Fibroblast of lung (primary cell): ENCODE data around the gene RHEBL1. TPM values are rescaled to one million over a fixed set of nuclear protein-coding genes. Genes with fewer than 3 reads are reported as not detected.

Experiments
- DNase-seq, 2 donors: peaks; one replicate each; pipeline versions ENCODE4 v3.0.0 to v3.0.0-alpha.2; 2010; ENCODE audit warnings: low read depth in 2 of 2
- H2AFZ ChIP-seq: 2 replicates; pipeline ENCODE4 v1.5.1; 2012; ENCODE audit warnings: low read length, control low read depth, inconsistent platforms
- H3K27ac ChIP-seq: 2 replicates; pipeline ENCODE4 v1.5.1; 2011; ENCODE audit warnings: low read length, control low read depth; ENCODE audit not compliant: insufficient read depth
- H3K27me3 ChIP-seq: 2 replicates; pipeline ENCODE4 v1.5.1; 2011; ENCODE audit warnings: mild to moderate bottlenecking, low read length; ENCODE audit not compliant: control insufficient read depth, insufficient read depth
- H3K36me3 ChIP-seq: 2 replicates; pipeline ENCODE4 v1.5.1; 2011; ENCODE audit warnings: low read length; ENCODE audit not compliant: control insufficient read depth, insufficient read depth
- H3K4me1 ChIP-seq: 2 replicates; pipeline ENCODE4 v1.5.1; 2011; ENCODE audit warnings: low read length; ENCODE audit not compliant: control insufficient read depth, insufficient read depth; ENCODE audit errors: extremely low read depth
- H3K4me2 ChIP-seq: 2 replicates; pipeline ENCODE4 v1.5.1; 2011; ENCODE audit warnings: low read length, control low read depth; ENCODE audit not compliant: insufficient read depth; ENCODE audit errors: extremely low read depth
- H3K4me3 ChIP-seq, 4 experiments: fragments of 200-600 bp in 1 of 4; sonication (generic) in 1 of 4; replicated peaks in 1 of 4; 2 replicates each; pipeline ENCODE4 v1.5.1; 2011 to 2016; ENCODE audit warnings: low read length in 4 of 4, low read depth in 3 of 4, mild to moderate bottlenecking in 3 of 4, control low read depth in 2 of 4, inconsistent platforms in 1 of 4, mixed read lengths in 1 of 4; ENCODE audit not compliant: insufficient read depth in 1 of 4; ENCODE audit errors: control extremely low read depth in 1 of 4
- H3K79me2 ChIP-seq: 2 replicates; pipeline ENCODE4 v1.5.1; 2012; ENCODE audit warnings: mild to moderate bottlenecking, low read length, inconsistent platforms; ENCODE audit not compliant: control insufficient read depth, insufficient read depth
- H3K9ac ChIP-seq: 2 replicates; pipeline ENCODE4 v1.5.1; 2011; ENCODE audit warnings: mild to moderate bottlenecking, low read length, control low read depth; ENCODE audit not compliant: insufficient read depth
- H3K9me3 ChIP-seq: 2 replicates; pipeline ENCODE4 v1.5.1; 2012; ENCODE audit warnings: low read depth, low read length; ENCODE audit not compliant: control insufficient read depth, insufficient read depth
- H4K20me1 ChIP-seq: 2 replicates; pipeline ENCODE4 v1.5.1; 2011; ENCODE audit warnings: low read length; ENCODE audit not compliant: control insufficient read depth, insufficient read depth; ENCODE audit errors: extremely low read depth
- EZH2 ChIP-seq: IDR thresholded peaks from 2 replicates; pipeline ENCODE4 v1.5.1; 2012; ENCODE audit warnings: low read length, control low read depth, mild to moderate bottlenecking; ENCODE audit errors: missing control alignments
- polyA plus RNA-seq, 2 donors: library from polyadenylated mRNA; depleted of rRNA in 1 of 2; stranded (reverse) in 1 of 2; unstranded in 1 of 2; fragments of >200 nt; gene quantifications; 2 replicates each; pipeline ENCODE4 v1.2.1, GENCODE V29; 2011 to 2012; ENCODE audit warnings: missing spikeins in 1 of 2
- total RNA-seq: library from RNA; depleted of rRNA; stranded (reverse); fragments of >200 nt; gene quantifications from 2 replicates; pipeline ENCODE4 v1.2.1, GENCODE V29; 2014
- TF ChIP-seq, protein P1 (sequence below), 2 donors: IDR thresholded peaks in 1 of 2; conservative IDR thresholded peaks in 1 of 2; 1 replicate in 1 of 2; 2 replicates in 1 of 2; pipeline ENCODE4 v1.5.1; 2011 to 2012; ENCODE audit warnings: low read length in 2 of 2, control low read depth in 1 of 2, inconsistent platforms in 1 of 2, low read depth in 1 of 2, mild to moderate bottlenecking in 1 of 2

RHEBL1 gene
- total and polyA plus RNA-seq, 2 donors (not counting 1 experiment from before 2014, with no cell fraction given) = 0.33 to 0.41 TPM

DNA sequence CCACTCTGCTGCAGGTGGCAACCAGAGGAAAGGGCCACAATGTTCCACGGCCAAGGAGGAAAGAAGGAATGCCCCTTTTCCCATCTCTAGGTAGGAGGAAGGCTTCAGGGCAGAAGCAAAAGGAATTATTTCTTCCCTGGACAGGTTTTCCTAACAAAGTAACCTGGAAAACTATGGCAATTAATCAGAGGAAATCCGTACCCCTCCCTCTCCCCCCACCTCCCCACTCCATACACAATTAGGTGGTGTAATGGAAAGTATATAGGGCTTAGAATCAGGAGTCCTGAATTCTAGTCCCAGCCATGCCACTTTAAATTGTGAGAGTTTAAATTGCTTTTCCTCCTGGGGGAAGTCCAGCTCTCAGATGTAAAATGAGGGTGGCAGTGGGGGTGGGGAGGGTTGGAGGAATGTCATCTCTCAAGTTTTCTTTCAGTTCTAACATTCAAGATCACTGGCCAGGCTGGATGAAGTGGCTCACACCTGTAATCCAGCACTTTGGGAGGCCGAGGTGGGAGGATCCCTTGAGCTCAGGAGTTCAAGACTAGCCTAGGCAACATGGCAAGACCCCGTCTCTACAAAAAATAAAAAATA, 23.1 kb upstream of the RHEBL1 start:
- no peak overlapping the region for H3K4me2 ChIP-seq
- H3K79me2 ChIP-seq = no peaks in the 10 kb centered on the region
- H3K36me3 ChIP-seq = peaks cover 5% of the 10 kb centered on the region
- TF ChIP-seq, protein P1, sequence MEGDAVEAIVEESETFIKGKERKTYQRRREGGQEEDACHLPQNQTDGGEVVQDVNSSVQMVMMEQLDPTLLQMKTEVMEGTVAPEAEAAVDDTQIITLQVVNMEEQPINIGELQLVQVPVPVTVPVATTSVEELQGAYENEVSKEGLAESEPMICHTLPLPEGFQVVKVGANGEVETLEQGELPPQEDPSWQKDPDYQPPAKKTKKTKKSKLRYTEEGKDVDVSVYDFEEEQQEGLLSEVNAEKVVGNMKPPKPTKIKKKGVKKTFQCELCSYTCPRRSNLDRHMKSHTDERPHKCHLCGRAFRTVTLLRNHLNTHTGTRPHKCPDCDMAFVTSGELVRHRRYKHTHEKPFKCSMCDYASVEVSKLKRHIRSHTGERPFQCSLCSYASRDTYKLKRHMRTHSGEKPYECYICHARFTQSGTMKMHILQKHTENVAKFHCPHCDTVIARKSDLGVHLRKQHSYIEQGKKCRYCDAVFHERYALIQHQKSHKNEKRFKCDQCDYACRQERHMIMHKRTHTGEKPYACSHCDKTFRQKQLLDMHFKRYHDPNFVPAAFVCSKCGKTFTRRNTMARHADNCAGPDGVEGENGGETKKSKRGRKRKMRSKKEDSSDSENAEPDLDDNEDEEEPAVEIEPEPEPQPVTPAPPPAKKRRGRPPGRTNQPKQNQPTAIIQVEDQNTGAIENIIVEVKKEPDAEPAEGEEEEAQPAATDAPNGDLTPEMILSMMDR (conservative IDR thresholded peaks at IDR 0.05 in 1 of 2, IDR thresholded peaks at IDR 0.05 in 1 of 2; ENCODE audit: low read depth in 1 of 2, low read length in 2 of 2) = no peak
- no peak for TF ChIP-seq EZH2
- H3K9me3 ChIP-seq = no peaks in the 10 kb centered on the region
- no peak overlapping the region for H3K27ac ChIP-seq
- H3K27me3 ChIP-seq = peaks cover 21% of the 10 kb centered on the region
- no peak for DNase-seq
- H3K4me1 ChIP-seq = peaks cover 9% of the 10 kb centered on the region
- H2AFZ ChIP-seq = no peak overlapping the region
- H4K20me1 ChIP-seq = no peaks in the 10 kb centered on the region
- H3K9ac ChIP-seq = no peak overlapping the region
- no peak overlapping the region for H3K4me3 ChIP-seq

DNA sequence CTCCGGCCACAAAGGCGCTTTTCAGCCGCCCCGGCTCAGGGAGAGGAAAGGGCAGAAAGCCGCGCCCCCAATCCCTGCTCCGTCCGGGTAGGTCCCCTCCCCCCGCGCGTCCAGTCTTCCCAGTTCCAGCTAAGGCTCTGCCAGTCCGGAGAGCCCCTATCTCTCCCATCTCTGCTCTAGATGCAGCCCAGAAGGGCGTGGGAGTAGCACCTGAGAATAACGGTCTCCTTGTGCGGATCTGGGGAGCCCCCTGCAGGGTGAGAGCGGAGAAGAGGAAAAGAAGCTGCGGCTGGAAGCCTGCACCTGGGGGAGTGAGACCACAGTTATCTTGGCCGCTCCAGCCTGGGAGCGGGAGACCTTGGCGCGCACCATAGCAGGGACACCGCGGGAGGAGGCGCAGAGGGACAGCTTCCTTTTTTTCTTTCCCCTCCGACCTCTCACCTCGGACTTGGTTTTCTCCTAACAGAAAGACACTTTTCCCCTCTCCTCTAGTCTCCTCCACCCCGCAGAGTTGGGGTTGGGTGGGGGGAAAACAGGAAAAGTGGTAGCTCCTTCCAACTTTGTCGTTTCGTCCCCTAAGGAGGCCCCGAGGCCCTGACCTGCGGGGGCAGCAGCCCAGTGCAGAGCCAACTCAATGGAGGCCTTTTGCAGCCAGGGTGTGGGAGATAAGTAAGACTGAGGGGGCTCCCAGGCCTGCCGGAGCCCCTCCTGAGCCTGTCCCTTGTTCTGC, 22.5 kb upstream of the RHEBL1 start:
- Histone ChIP-seq H3K4me2 (peak overlapping the region; percentile 77), H3K4me1 (peaks cover 9% of the 10 kb centered on the region), H3K9ac (no peak overlapping the region), H3K9me3 (no peaks in the 10 kb centered on the region), H2AFZ (no peak overlapping the region), H3K27me3 (peaks cover 21% of the 10 kb centered on the region), H3K27ac (no peak overlapping the region), H3K4me3 (peak overlapping the region; percentile 16 to 50 (median 30)), H4K20me1 (no peaks in the 10 kb centered on the region), H3K36me3 (no peaks in the 10 kb centered on the region), H3K79me2 (no peaks in the 10 kb centered on the region)
- DNase-seq = no peak
- TF ChIP-seq, protein P1 (conservative IDR thresholded peaks at IDR 0.05 in 1 of 2, IDR thresholded peaks at IDR 0.05 in 1 of 2; ENCODE audit: low read depth in 1 of 2, low read length in 2 of 2) = peak; percentile 39 to 55
- no peak for TF ChIP-seq EZH2

DNA sequence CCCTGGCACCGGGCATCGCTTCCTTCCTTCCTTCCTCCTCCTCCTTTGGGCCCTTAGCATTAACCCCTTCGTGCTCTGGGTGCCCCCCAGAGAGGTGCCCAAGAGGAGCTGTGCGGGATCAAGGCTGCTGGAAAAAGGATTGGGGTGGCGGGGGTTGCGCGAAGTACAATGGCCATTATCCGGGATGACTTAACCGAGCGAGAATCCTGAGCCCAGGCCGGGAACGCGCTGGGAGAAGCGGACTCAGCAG, 22.0 kb upstream of the RHEBL1 start:
- DNase-seq = peak; percentile 23 to 56
- no peak overlapping the region for H3K9ac ChIP-seq
- no peak overlapping the region for H3K27ac ChIP-seq
- peaks cover 21% of the 10 kb centered on the region for H3K27me3 ChIP-seq
- no peaks in the 10 kb centered on the region for H3K79me2 ChIP-seq
- H4K20me1 ChIP-seq = no peaks in the 10 kb centered on the region
- peaks cover 9% of the 10 kb centered on the region for H3K4me1 ChIP-seq
- no peak for TF ChIP-seq EZH2
- TF ChIP-seq, protein P1 (conservative IDR thresholded peaks at IDR 0.05 in 1 of 2, IDR thresholded peaks at IDR 0.05 in 1 of 2; ENCODE audit: low read depth in 1 of 2, low read length in 2 of 2) = no peak
- H2AFZ ChIP-seq = no peak overlapping the region
- H3K4me3 ChIP-seq = peak overlapping the region in 1 of 4 experiments; percentile 50
- no peaks in the 10 kb centered on the region for H3K36me3 ChIP-seq
- H3K4me2 ChIP-seq = no peak overlapping the region
- H3K9me3 ChIP-seq = no peaks in the 10 kb centered on the region
